Tibial nerve (tissue), 4 donors: Measurements from ENCODE around the gene VMP1. TPM values are rescaled to one million over a fixed set of nuclear protein-coding genes. Genes with fewer than 3 reads are reported as not detected.

Source experiments
- DNase-seq, 2 donors: peaks; one replicate each; pipeline ENCODE4 v3.0.0-alpha.2; 2019; ENCODE audit warnings: low spot score in 2 of 2
- H3K27ac ChIP-seq, 4 donors: fragments of 200-600 bp; sonication (generic) in 3 of 4; one replicate each; pipeline ENCODE4 v1.5.1; 2017 to 2019; ENCODE audit warnings: mild to moderate bottlenecking in 1 of 4
- H3K27me3 ChIP-seq, 2 donors: fragments of 200-600 bp; sonication (generic) in 1 of 2; one replicate each; pipeline versions ENCODE4 v1.5.1 to v1.6.0; 2017 to 2019
- H3K36me3 ChIP-seq, 3 donors: fragments of 200-600 bp; sonication (generic); one replicate each; pipeline ENCODE4 v1.5.1; 2018 to 2019
- H3K4me1 ChIP-seq, 4 donors: fragments of 200-600 bp; sonication (generic) in 3 of 4; one replicate each; pipeline ENCODE4 v1.5.1; 2017 to 2019
- H3K4me3 ChIP-seq, 4 donors: fragments of 200-600 bp; sonication (generic) in 3 of 4; one replicate each; pipeline ENCODE4 v1.5.1; 2017 to 2019; ENCODE audit warnings: mild to moderate bottlenecking in 1 of 4, moderate library complexity in 1 of 4
- H3K9me3 ChIP-seq, 4 donors: fragments of 200-600 bp; sonication (generic) in 3 of 4; one replicate each; pipeline ENCODE4 v1.5.1; 2017 to 2019
- EP300 ChIP-seq, 2 donors: sonication (generic); formaldehyde crosslinking; IDR thresholded peaks; one replicate each; pipeline ENCODE4 v1.6.1; 2017; ENCODE audit warnings: antibody characterized with exemption in 2 of 2, mild to moderate bottlenecking in 1 of 2
- POLR2A ChIP-seq, 2 donors: fragments of 450-650 bp; IDR thresholded peaks; one replicate each; pipeline ENCODE4 v1.6.1; 2017; ENCODE audit warnings: antibody characterized with exemption in 2 of 2, mild to moderate bottlenecking in 2 of 2, moderate library complexity in 2 of 2
- whole genome bisulfite sequencing, 2 donors: methylation state at CpG; one replicate each; pipeline ENCODE4 v1.1.5; 2018; 5-methylcytosine and 5-hydroxymethylcytosine counted together
- small RNA-seq: library from RNA; depleted of rRNA; stranded (forward); fragments of <200 nt; gene quantifications from one replicate; pipeline ENCODE3, GENCODE V24; 2016
- total RNA-seq, 4 donors: library from RNA; depleted of rRNA; stranded (reverse); fragments of >200 nt; gene quantifications; one replicate each; pipeline ENCODE4 v1.1.0, GENCODE V29; 2016
- TF ChIP-seq, protein P1 (sequence below), 5 experiments: fragments of 200-600 bp in 3 of 5; fragments of 450-650 bp in 2 of 5; sonication (generic) in 3 of 5; IDR thresholded peaks; one replicate each; pipeline ENCODE4 v1.5.1; 2016 to 2019; ENCODE audit warnings: antibody characterized with exemption in 5 of 5, mild to moderate bottlenecking in 3 of 5, moderate library complexity in 2 of 5

VMP1 gene
- total RNA-seq, 4 donors from 2014 or later: 113 to 427 (median 203) TPM

- TF ChIP-seq POLR2A (IDR thresholded peaks at IDR 0.05) (no peak), EP300 (IDR thresholded peaks at IDR 0.05) (no peak)
- TF ChIP-seq, protein P1, sequence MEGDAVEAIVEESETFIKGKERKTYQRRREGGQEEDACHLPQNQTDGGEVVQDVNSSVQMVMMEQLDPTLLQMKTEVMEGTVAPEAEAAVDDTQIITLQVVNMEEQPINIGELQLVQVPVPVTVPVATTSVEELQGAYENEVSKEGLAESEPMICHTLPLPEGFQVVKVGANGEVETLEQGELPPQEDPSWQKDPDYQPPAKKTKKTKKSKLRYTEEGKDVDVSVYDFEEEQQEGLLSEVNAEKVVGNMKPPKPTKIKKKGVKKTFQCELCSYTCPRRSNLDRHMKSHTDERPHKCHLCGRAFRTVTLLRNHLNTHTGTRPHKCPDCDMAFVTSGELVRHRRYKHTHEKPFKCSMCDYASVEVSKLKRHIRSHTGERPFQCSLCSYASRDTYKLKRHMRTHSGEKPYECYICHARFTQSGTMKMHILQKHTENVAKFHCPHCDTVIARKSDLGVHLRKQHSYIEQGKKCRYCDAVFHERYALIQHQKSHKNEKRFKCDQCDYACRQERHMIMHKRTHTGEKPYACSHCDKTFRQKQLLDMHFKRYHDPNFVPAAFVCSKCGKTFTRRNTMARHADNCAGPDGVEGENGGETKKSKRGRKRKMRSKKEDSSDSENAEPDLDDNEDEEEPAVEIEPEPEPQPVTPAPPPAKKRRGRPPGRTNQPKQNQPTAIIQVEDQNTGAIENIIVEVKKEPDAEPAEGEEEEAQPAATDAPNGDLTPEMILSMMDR (IDR thresholded peaks at IDR 0.05): no peak
- DNase-seq: no peak
- no peaks in the 10 kb centered on the region for H3K4me1 ChIP-seq
- no peak overlapping the region for H3K4me3 ChIP-seq
- no peaks in the 10 kb centered on the region for H3K27me3 ChIP-seq
- H3K36me3 ChIP-seq: peaks cover 0 to 86% (median 9%) of the 10 kb centered on the region in 3 donors
- 84 to 92% methylated on average over 3 of the region's 3 CpGs for WGBS, 2 donors
- no peaks in the 10 kb centered on the region for H3K9me3 ChIP-seq
- no peak overlapping the region for H3K27ac ChIP-seq
Measured at GRCh38 chr17:59878624-59879023, 171.2 kb downstream of the VMP1 start.

- Histone ChIP-seq H3K9me3 (no peaks in the 10 kb centered on the region), H3K27ac (no peak overlapping the region), H3K27me3 (no peaks in the 10 kb centered on the region), H3K4me3 (no peak overlapping the region), H3K4me1 (no peaks in the 10 kb centered on the region), H3K36me3 (peaks cover 0 to 94% (median 6%) of the 10 kb centered on the region in 3 donors)
- DNase-seq: no peak
- 94 to 97% methylated on average over 6 to 9 of the region's 9 CpGs for WGBS, 2 donors
- TF ChIP-seq EP300 (IDR thresholded peaks at IDR 0.05): no peak
- TF ChIP-seq, protein P1 (IDR thresholded peaks at IDR 0.05): no peak
- no peak for TF ChIP-seq POLR2A (IDR thresholded peaks at IDR 0.05)
Measured at GRCh38 chr17:59884861-59885260, 177.4 kb downstream of the VMP1 start.

GRCh38 chr17:59888145-59888750 is 180.8 kb downstream of the VMP1 start:
- H3K4me3 ChIP-seq: no peak overlapping the region
- no peaks in the 10 kb centered on the region for H3K9me3 ChIP-seq
- peaks cover 0 to 20% (median 12%) of the 10 kb centered on the region in 4 donors for H3K4me1 ChIP-seq
- TF ChIP-seq, protein P1 (IDR thresholded peaks at IDR 0.05): no peak
- TF ChIP-seq POLR2A (IDR thresholded peaks at IDR 0.05) (no peak), EP300 (IDR thresholded peaks at IDR 0.05) (no peak)
- WGBS, 2 donors: 95 to 97% methylated on average over 8 of the region's 8 CpGs
- H3K27ac ChIP-seq: no peak overlapping the region
- H3K36me3 ChIP-seq: peaks cover 0 to 69% (median 6%) of the 10 kb centered on the region in 3 donors
- no peaks in the 10 kb centered on the region for H3K27me3 ChIP-seq
- DNase-seq: no peak

- Histone ChIP-seq H3K4me1 (peaks cover 0 to 34% (median 21%) of the 10 kb centered on the region in 4 donors), H3K4me3 (no peak overlapping the region), H3K27ac (no peak overlapping the region), H3K27me3 (no peaks in the 10 kb centered on the region), H3K9me3 (no peaks in the 10 kb centered on the region), H3K36me3 (peaks cover 0 to 44% (median 0%) of the 10 kb centered on the region in 3 donors)
- DNase-seq: no peak
- 91 to 97% methylated on average over 2 of the region's 2 CpGs for WGBS, 2 donors
- TF ChIP-seq, protein P1 (IDR thresholded peaks at IDR 0.05): no peak
- no peak for TF ChIP-seq EP300 (IDR thresholded peaks at IDR 0.05)
- no peak for TF ChIP-seq POLR2A (IDR thresholded peaks at IDR 0.05)
Measured at GRCh38 chr17:59890720-59891119, 183.3 kb downstream of the VMP1 start.

Small RNA genes lying within 50 kb of the gene (small RNA-seq; reads per million reads assigned to genes)
- gene AC040904.1: not detected
- gene RNU6-450P: not detected

Other genes with a start within 250 kb of the VMP1 start
- gene DHX40, start 142.0 kb upstream of the VMP1 start, total RNA-seq: 10 to 100 TPM; 31.2 to 38.5 (median 33.5) TPM
- 100 to 1,000 TPM; 188 to 245 (median 209) TPM for gene CLTC, start 87.8 kb upstream of the VMP1 start, total RNA-seq
- gene PTRH2, start 224 bp upstream of the VMP1 start, total RNA-seq: 10 to 100 TPM; 12.9 to 35.3 (median 27.4) TPM
- 10 to 100 TPM in 2 of 4 donors, 1 to 10 TPM in 2; 4.2 to 16.5 (median 8.4) TPM for gene TUBD1, start 185.3 kb downstream of the VMP1 start, total RNA-seq
- 10 to 100 TPM; 33.6 to 48.3 (median 43.2) TPM for gene RPS6KB1, start 185.5 kb downstream of the VMP1 start, total RNA-seq